Endothelial cell of umbilical vein (primary cell): Measurements from ENCODE around the gene FAM174B. TPM values are rescaled to one million over a fixed set of nuclear protein-coding genes. Genes with fewer than 3 reads are reported as not detected.

Experiments used
- BruUV-seq: library from RNA; stranded (reverse); fragments of 400-500 nt; replicated peaks from 2 replicates; lab custom pipeline; 2021; lab: Mats Ljungman, UMichigan
- CTCF ChIA-PET: fragments of 300-600, 350-600 bp; sonication (Branson Sonifier 250); formaldehyde crosslinking; loops from one replicate; lab custom pipeline; 2021; ENCODE audit warnings: antibody characterized with exemption, inconsistent platforms; lab: Charles Lee
- POLR2A ChIA-PET: fragments of 300-600, 350-600 bp; sonication (Branson Sonifier 250); formaldehyde crosslinking; loops from one replicate; lab custom pipeline; 2021; ENCODE audit warnings: antibody characterized with exemption, inconsistent platforms; lab: Charles Lee
- DNase-seq: peaks from one replicate; pipeline ENCODE4 v3.0.0-alpha.2; 2011; ENCODE audit warnings: low read depth, low spot score
- FAIRE-seq: peaks from 2 replicates; lab custom pipeline; 2011; peaks lifted over from hg19 to GRCh38; lab: Jason Lieb, UNC
- H2AFZ ChIP-seq: 2 replicates; pipeline ENCODE4 v1.6.0; 2012; ENCODE audit warnings: low read depth, low read length, control low read depth, inconsistent platforms
- H3K27ac ChIP-seq: 2 replicates; pipeline ENCODE4 v1.5.1; 2011; ENCODE audit warnings: low read depth, mild to moderate bottlenecking, control low read depth, low read length, moderate library complexity; ENCODE audit not compliant: insufficient read depth
- H3K27me3 ChIP-seq, 2 experiments: 2 replicates each; pipeline versions ENCODE4 v1.6.0 to v1.6.1; 2011; ENCODE audit warnings: low read length in 2 of 2, mixed read lengths in 1 of 2; ENCODE audit not compliant: control insufficient read depth in 2 of 2, insufficient read depth in 2 of 2
- H3K36me3 ChIP-seq, 2 experiments: 2 replicates in 1 of 2; 3 replicates in 1 of 2; pipeline ENCODE4 v1.5.1; 2011; ENCODE audit warnings: low read length in 2 of 2, mild to moderate bottlenecking in 1 of 2, moderate library complexity in 1 of 2; ENCODE audit not compliant: control insufficient read depth in 2 of 2, insufficient read depth in 2 of 2; ENCODE audit errors: extremely low read depth in 1 of 2
- H3K4me1 ChIP-seq: 3 replicates; pipeline ENCODE4 v1.5.1; 2011; ENCODE audit warnings: mild to moderate bottlenecking, low read length; ENCODE audit not compliant: control insufficient read depth, insufficient read depth; ENCODE audit errors: extremely low read depth
- H3K4me2 ChIP-seq: 2 replicates; pipeline ENCODE4 v1.6.1; 2011; ENCODE audit warnings: low read length, control low read depth, mixed read lengths; ENCODE audit not compliant: insufficient read depth
- H3K4me3 ChIP-seq, 3 experiments: fragments of 200-600 bp in 1 of 3; sonication (generic), shearing (Covaris generic) in 1 of 3; replicated peaks in 1 of 3; 2 replicates each; pipeline ENCODE4 v1.5.1; 2011 to 2016; ENCODE audit warnings: control low read depth in 3 of 3, low read length in 3 of 3, mild to moderate bottlenecking in 2 of 3, inconsistent platforms in 1 of 3, low read depth in 1 of 3, moderate library complexity in 1 of 3; ENCODE audit not compliant: insufficient read depth in 1 of 3
- H3K79me2 ChIP-seq: 2 replicates; pipeline ENCODE4 v1.6.0; 2012; ENCODE audit warnings: low read length, inconsistent platforms; ENCODE audit not compliant: control insufficient read depth, insufficient read depth
- H3K9ac ChIP-seq: replicated peaks from 2 replicates; pipeline ENCODE3; 2011; ENCODE audit warnings: low read length, control low read depth; ENCODE audit not compliant: insufficient read depth; ENCODE audit errors: extremely low read depth
- H3K9me1 ChIP-seq: replicated peaks from 3 replicates; pipeline ENCODE4 v1.6.0; 2011; ENCODE audit warnings: mild to moderate bottlenecking, low read length; ENCODE audit not compliant: control insufficient read depth, insufficient read depth; ENCODE audit errors: extremely low read depth
- H3K9me3 ChIP-seq: replicated peaks from 2 replicates; pipeline ENCODE4 v1.5.1; 2012; ENCODE audit warnings: low read length, inconsistent platforms; ENCODE audit not compliant: control insufficient read depth, insufficient read depth
- H4K20me1 ChIP-seq: replicated peaks from 2 replicates; pipeline ENCODE3; 2011; ENCODE audit warnings: mild to moderate bottlenecking, low read length; ENCODE audit not compliant: control insufficient read depth, insufficient read depth; ENCODE audit errors: extremely low read depth
- CTCF ChIP-seq, 2 donors: IDR thresholded peaks; 1 replicate in 1 of 2; 2 replicates in 1 of 2; pipeline ENCODE4 v1.5.1; 2011; ENCODE audit warnings: low read length in 2 of 2, mild to moderate bottlenecking in 2 of 2, moderate library complexity in 2 of 2, control low read depth in 1 of 2, inconsistent platforms in 1 of 2, low read depth in 1 of 2; ENCODE audit not compliant: insufficient read depth in 1 of 2; ENCODE audit errors: extremely low read depth in 1 of 2
- EZH2 ChIP-seq: IDR thresholded peaks from 2 replicates; pipeline ENCODE4 v1.6.1; 2012; ENCODE audit warnings: borderline replicate concordance, low read depth, mild to moderate bottlenecking, moderate library complexity, low read length, inconsistent platforms; ENCODE audit not compliant: severe bottlenecking
- FOS ChIP-seq: IDR thresholded peaks from 2 replicates; pipeline ENCODE4 v1.6.1; 2011; ENCODE audit warnings: mild to moderate bottlenecking, low read length, moderate library complexity, borderline replicate concordance; ENCODE audit not compliant: insufficient read depth
- GATA2 ChIP-seq: IDR thresholded peaks from 2 replicates; pipeline ENCODE4 v1.7.0; 2011; ENCODE audit warnings: low read depth, mild to moderate bottlenecking, moderate library complexity, mixed read lengths, low read length; ENCODE audit not compliant: insufficient read length, insufficient read depth
- JUN ChIP-seq: IDR thresholded peaks from 2 replicates; pipeline ENCODE4 v1.6.1; 2011; ENCODE audit warnings: borderline replicate concordance, low read depth; ENCODE audit not compliant: insufficient read length, insufficient read depth
- MYC ChIP-seq: IDR thresholded peaks from one replicate; pipeline ENCODE4 v1.6.1; 2011; ENCODE audit warnings: mild to moderate bottlenecking, low read depth, low read length
- POLR2A ChIP-seq: IDR thresholded peaks from 2 replicates; pipeline ENCODE4 v1.6.1; 2012; ENCODE audit warnings: low read depth, mild to moderate bottlenecking, control low read depth, low read length
- POLR2AphosphoS5 ChIP-seq: IDR thresholded peaks from 2 replicates; pipeline ENCODE4 v1.6.1; 2012; ENCODE audit warnings: low read depth, mild to moderate bottlenecking, control low read depth, low read length, moderate library complexity; ENCODE audit not compliant: insufficient read depth
- dilution Hi-C: fragments of 300-500 bp; cut with MboI; formaldehyde crosslinking; loops from one replicate; pipeline ENCODE4 v1.15.0; 2019; ENCODE audit warnings: low sequenced_read_pairs; ENCODE audit not compliant: extremely low pct_ligation_motif_present
- intact Hi-C: fragments of 100-400 bp; cut with micrococcal nuclease; formaldehyde crosslinking; loops from one replicate; pipeline ENCODE4 v1.10.0; 2022
- polyA plus RNA-seq, 4 experiments: library from polyadenylated mRNA; depleted of rRNA in 3 of 4; stranded (reverse) in 3 of 4; unstranded in 1 of 4; fragments of >200 nt; gene quantifications; 2 replicates each; pipeline versions ENCODE4 v1.2.1 to v1.2.3, GENCODE V29; 2011 to 2012; ENCODE audit warnings: missing spikeins in 1 of 4
- total RNA-seq: library from RNA; stranded (reverse); gene quantifications from 2 replicates; pipeline ENCODE4 v1.2.3, GENCODE V29; 2021
- TF ChIP-seq, protein P1 (sequence below): IDR thresholded peaks from 2 replicates; pipeline ENCODE4 v1.6.1; 2011; ENCODE audit not compliant: insufficient read depth, insufficient read length

The FAM174B gene
- total and polyA plus RNA-seq, 2 donors (not counting 3 experiments of a cell fraction or from before 2014, with no cell fraction given) = 25.9 to 30.2 TPM

GRCh38 chr15:92687195-92687602 is 31.6 kb upstream of the FAM174B start:
- Histone ChIP-seq H3K27ac (peak overlapping the region; percentile 28), H3K36me3 (no peaks in the 10 kb centered on the region), H4K20me1 (no peaks in the 10 kb centered on the region), H3K9me3 (no peaks in the 10 kb centered on the region), H3K4me1 (no peaks in the 10 kb centered on the region), H3K27me3 (no peaks in the 10 kb centered on the region), H3K4me3 (no peak overlapping the region), H3K4me2 (no peak overlapping the region), H2AFZ (no peak overlapping the region), H3K79me2 (no peaks in the 10 kb centered on the region), H3K9me1 (no peaks in the 10 kb centered on the region), H3K9ac (no peak overlapping the region)
- FAIRE-seq (peak; percentile 57), DNase-seq (peak; percentile 79)
- intact Hi-C loops = no loop called here
- TF ChIP-seq FOS = no peak
- peak; percentile 65 for TF ChIP-seq JUN
- peak; percentile 18 for TF ChIP-seq POLR2AphosphoS5
- TF ChIP-seq POLR2A = no peak
- TF ChIP-seq EZH2 = no peak
- no peak for TF ChIP-seq GATA2
- TF ChIP-seq, protein P1, sequence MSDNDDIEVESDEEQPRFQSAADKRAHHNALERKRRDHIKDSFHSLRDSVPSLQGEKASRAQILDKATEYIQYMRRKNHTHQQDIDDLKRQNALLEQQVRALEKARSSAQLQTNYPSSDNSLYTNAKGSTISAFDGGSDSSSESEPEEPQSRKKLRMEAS = no peak
- TF ChIP-seq MYC = no peak
- TF ChIP-seq CTCF (IDR thresholded peaks at IDR 0.05; ENCODE audit: extremely low read depth in 1 of 2, insufficient read depth in 1 of 2, low read depth in 1 of 2, low read length in 2 of 2) = no peak
- BruUV-seq = no TSS peak
- CTCF ChIA-PET = interaction anchor here (1.1 to 2.3 kb wide), 3 partner anchors 28 to 596 kb away, joined by 3 to 9 read pairs (median 6); no protein-coding TSS in a partner anchor
- dilution Hi-C loops = no loop called here
- POLR2A ChIA-PET = no interaction called here
